ENCODE results near the gene LYPD4.

LYPD4 gene

DNA sequence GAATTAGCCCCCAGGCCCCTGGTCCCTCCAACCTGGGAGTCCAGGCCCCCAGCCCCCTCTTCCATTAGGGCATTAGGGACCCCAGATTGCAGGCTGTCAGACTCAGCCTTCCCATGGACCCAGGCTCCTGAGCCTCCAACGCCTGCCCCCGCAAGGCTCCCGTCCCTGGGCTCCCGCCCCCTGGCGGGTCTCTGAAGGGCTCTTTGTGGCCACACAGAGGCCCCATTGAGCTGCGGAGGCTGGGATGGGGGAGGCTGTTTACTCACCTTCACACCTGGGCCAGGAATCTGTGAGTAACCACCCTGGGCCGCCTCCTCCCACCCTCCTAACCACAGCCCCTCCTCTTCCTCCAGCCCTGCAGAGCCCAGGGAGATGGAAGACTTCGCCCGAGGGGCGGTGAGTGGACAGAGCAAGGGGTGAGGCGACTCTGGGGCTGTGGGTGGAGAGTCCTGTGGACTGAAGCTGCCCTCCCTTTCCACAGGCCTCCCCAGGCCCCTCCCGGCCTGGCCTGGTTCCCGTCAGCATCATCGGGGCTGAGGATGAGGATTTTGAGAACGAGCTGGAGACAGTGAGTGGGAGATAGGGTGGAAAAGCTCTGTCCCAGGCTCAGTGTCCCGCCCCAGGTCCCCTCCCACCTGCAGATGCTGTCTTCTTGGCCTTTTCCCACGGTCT lies 43.4 kb upstream of the LYPD4 start:
- Histone ChIP-seq H3K9ac (ENCODE audit: low read depth, low read length) (peak overlapping the region; percentile 88), H3K79me2 (ENCODE audit: insufficient read depth, low read length) (peaks cover 94% of the 10 kb centered on the region)
- no peak for TF ChIP-seq EZH2 (IDR thresholded peaks at IDR 0.05; ENCODE audit: borderline replicate concordance, low read depth, low read length, severe bottlenecking)
- TF ChIP-seq, protein P1, sequence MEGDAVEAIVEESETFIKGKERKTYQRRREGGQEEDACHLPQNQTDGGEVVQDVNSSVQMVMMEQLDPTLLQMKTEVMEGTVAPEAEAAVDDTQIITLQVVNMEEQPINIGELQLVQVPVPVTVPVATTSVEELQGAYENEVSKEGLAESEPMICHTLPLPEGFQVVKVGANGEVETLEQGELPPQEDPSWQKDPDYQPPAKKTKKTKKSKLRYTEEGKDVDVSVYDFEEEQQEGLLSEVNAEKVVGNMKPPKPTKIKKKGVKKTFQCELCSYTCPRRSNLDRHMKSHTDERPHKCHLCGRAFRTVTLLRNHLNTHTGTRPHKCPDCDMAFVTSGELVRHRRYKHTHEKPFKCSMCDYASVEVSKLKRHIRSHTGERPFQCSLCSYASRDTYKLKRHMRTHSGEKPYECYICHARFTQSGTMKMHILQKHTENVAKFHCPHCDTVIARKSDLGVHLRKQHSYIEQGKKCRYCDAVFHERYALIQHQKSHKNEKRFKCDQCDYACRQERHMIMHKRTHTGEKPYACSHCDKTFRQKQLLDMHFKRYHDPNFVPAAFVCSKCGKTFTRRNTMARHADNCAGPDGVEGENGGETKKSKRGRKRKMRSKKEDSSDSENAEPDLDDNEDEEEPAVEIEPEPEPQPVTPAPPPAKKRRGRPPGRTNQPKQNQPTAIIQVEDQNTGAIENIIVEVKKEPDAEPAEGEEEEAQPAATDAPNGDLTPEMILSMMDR (IDR thresholded peaks at IDR 0.05; ENCODE audit: borderline replicate concordance, extremely low read depth, low read length, poor library complexity, severe bottlenecking): peak; percentile 66

DNA sequence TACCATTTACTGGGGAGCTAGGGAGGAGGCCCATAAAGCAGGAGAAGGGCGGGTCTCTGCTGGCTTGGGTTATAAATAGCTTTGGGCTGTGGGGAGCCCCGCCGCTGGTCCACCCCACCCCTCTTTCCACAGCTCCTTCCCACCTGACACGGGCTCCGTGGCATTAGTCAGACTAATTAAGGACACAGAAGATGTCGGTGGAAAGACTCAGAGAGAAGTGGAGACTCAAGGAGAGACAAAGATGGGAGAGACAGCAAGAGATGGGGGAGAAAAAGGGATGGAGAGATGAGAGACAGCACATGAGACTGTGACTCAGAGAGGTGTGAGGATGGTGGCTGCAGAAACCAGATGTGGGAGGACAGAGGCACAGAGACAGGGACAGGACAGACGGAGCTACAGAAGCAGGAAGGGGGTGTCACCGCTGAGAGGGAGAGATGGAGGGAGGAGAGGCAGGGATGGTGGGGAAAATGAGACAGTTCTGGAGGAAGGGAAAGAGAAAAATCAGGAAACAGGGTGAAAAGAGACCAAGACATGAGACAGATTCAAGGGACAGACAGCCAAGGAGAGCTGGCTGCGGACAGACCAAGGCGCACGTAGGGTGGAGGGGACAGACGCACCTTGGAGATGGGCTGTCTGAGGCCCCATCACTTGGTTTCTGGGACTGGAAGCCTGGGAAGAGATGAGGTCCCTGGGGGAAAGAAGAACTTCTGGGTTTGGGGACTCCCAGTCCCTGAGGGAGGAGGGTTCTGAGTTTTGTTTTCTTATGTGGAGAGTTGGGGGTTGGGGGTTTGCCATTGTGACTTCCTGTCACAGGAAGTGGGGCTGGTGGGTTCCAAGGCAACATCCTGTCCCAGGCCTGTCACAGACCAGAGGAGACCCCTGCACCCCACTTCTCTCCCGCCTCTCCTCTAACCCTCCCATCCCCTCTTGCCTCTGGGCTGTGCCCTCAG lies 42.6 kb upstream of the LYPD4 start:
- Histone ChIP-seq H3K27ac (ENCODE audit: low read length) (peak overlapping the region; percentile 87), H2AFZ (ENCODE audit: low read depth, low read length) (no peak overlapping the region), H3K9ac (ENCODE audit: low read depth, low read length) (peak overlapping the region; percentile 88), H3K36me3 (ENCODE audit: insufficient read depth, low read length) (peaks cover 73% of the 10 kb centered on the region), H3K27me3 (ENCODE audit: insufficient read depth, low read length, poor library complexity) (no peaks in the 10 kb centered on the region), H3K4me2 (ENCODE audit: insufficient read depth, low read length) (peak overlapping the region; percentile 91), H3K9me3 (ENCODE audit: insufficient read depth, low read length, severe bottlenecking) (no peaks in the 10 kb centered on the region), H3K79me2 (ENCODE audit: insufficient read depth, low read length) (peaks cover 89% of the 10 kb centered on the region), H3K4me1 (ENCODE audit: insufficient read depth, low read length) (peaks cover 65% of the 10 kb centered on the region), H4K20me1 (ENCODE audit: insufficient read depth, low read length) (peaks cover 51% of the 10 kb centered on the region), H3K4me3 (ENCODE audit: low read depth in 1 of 2, low read length in 2 of 2) (peak overlapping the region in 1 of 2 experiments; percentile 80; a peak in 3 of 4 replicates)
- DNase-seq: peak; percentile 93
- TF ChIP-seq, protein P1 (IDR thresholded peaks at IDR 0.05; ENCODE audit: borderline replicate concordance, extremely low read depth, low read length, poor library complexity, severe bottlenecking): no peak
- no peak for TF ChIP-seq EZH2 (IDR thresholded peaks at IDR 0.05; ENCODE audit: borderline replicate concordance, low read depth, low read length, severe bottlenecking)
- ATAC-seq (ENCODE audit: insufficient read depth, low read depth): peak; percentile 67

More for the DNA sequence above, 43.4 kb upstream of the LYPD4 start:
- no peaks in the 10 kb centered on the region for H3K27me3 ChIP-seq (ENCODE audit: insufficient read depth, low read length, poor library complexity)
- H3K4me2 ChIP-seq (ENCODE audit: insufficient read depth, low read length): peak overlapping the region; percentile 91
- H3K9me3 ChIP-seq (ENCODE audit: insufficient read depth, low read length, severe bottlenecking): no peaks in the 10 kb centered on the region
- peak overlapping the region in 1 of 2 experiments; percentile 80; a peak in 2 of 4 replicates for H3K4me3 ChIP-seq (ENCODE audit: low read depth in 1 of 2, low read length in 2 of 2)
- H4K20me1 ChIP-seq (ENCODE audit: insufficient read depth, low read length): peaks cover 59% of the 10 kb centered on the region
- ATAC-seq (ENCODE audit: insufficient read depth, low read depth): peak; percentile 48
- DNase-seq: peak; percentile 89
- H3K4me1 ChIP-seq (ENCODE audit: insufficient read depth, low read length): peaks cover 62% of the 10 kb centered on the region
- peak overlapping the region; percentile 87 for H3K27ac ChIP-seq (ENCODE audit: low read length)
- H2AFZ ChIP-seq (ENCODE audit: low read depth, low read length): no peak overlapping the region
- peaks cover 81% of the 10 kb centered on the region for H3K36me3 ChIP-seq (ENCODE audit: insufficient read depth, low read length)

DNA sequence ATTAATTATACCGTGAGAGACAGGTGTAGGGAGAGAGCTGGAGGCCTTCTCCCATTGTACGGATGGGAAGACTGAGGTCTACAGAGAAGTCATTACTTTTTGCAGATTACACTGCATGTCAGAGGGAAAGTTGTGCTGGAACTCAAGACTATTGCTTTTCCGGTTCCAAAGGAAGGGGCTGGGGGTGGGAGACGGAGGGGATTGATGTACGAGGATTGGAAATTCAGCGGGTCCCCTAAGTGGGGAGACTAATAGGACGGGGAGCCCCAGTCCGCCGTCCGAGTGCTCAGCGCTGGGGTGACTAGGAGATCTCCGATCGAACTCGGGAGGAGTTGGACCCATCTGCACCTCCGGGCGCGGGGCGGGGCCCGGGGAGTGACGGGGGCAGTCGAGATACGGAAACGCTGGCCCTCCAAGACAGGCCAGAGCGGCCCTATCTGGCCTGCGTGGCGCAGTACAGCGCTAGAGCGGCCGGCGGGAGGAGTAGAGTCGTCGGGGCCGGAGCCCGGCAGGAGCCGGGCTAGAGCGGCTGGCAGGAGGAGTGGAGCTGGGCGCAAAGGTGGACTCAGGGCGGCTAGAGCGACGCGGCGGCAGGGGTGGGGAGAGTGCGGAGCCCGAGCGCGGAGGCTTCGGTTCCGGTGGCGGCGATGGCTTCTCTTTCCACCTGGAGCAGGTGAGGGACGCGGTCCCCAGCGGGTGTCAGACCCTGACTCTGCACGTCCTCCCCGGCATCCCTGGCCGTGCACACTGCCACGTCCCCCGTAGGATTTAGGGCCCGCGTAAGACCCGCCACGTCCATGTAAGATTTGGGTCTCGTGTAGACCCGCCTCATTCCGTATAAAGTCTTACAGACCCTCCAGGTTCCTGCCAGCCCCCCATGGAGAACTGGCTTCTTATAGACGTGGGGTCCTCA lies 39.6 kb upstream of the LYPD4 start:
- H3K4me1 ChIP-seq (ENCODE audit: insufficient read depth, low read length): peaks cover 81% of the 10 kb centered on the region

More for the DNA sequence above, 39.6 kb upstream of the LYPD4 start:
- Histone ChIP-seq H3K79me2 (ENCODE audit: insufficient read depth, low read length) (peaks cover 80% of the 10 kb centered on the region), H2AFZ (ENCODE audit: low read depth, low read length) (peak overlapping the region; percentile 22; the same call in 1 of the 2 replicates), H3K4me2 (ENCODE audit: insufficient read depth, low read length) (peak overlapping the region; percentile 91), H3K27me3 (ENCODE audit: insufficient read depth, low read length, poor library complexity) (no peaks in the 10 kb centered on the region), H3K9ac (ENCODE audit: low read depth, low read length) (peak overlapping the region; percentile 88), H4K20me1 (ENCODE audit: insufficient read depth, low read length) (peaks cover 42% of the 10 kb centered on the region), H3K9me3 (ENCODE audit: insufficient read depth, low read length, severe bottlenecking) (no peaks in the 10 kb centered on the region), H3K36me3 (ENCODE audit: insufficient read depth, low read length) (peaks cover 65% of the 10 kb centered on the region), H3K4me3 (ENCODE audit: low read depth in 1 of 2, low read length in 2 of 2) (peak overlapping the region; percentile 52 to 80), H3K27ac (ENCODE audit: low read length) (peak overlapping the region; percentile 95)
- DNase-seq (peak; percentile 91), ATAC-seq (ENCODE audit: insufficient read depth, low read depth) (peak; percentile 64)
- TF ChIP-seq, protein P1 (IDR thresholded peaks at IDR 0.05; ENCODE audit: borderline replicate concordance, extremely low read depth, low read length, poor library complexity, severe bottlenecking): no peak
- TF ChIP-seq EZH2 (IDR thresholded peaks at IDR 0.05; ENCODE audit: borderline replicate concordance, low read depth, low read length, severe bottlenecking): no peak

Measured in DND-41 (cell line).